NCI-H2029 treated with DMSO at 0.1 percent for 48 hours (cell line): ENCODE results near the gene DOCK2.
"Not testable (repeated sequence)": the region's sequence is repeated elsewhere in the genome, so short reads cannot be mapped to it uniquely, and the experiment has no call there.

ENCODE experiments used
- DNase-seq: peaks from one replicate; lab custom pipeline; 2025; lab: John Stamatoyannopoulos, UW

Gene DOCK2

GRCh38 chr5:170057311-170057710, 420.2 kb downstream of the DOCK2 start:
- DNase-seq, result no peak

GRCh38 chr5:170059221-170059620, 422.1 kb downstream of the DOCK2 start:
- no peak for DNase-seq

- no peak for DNase-seq
These were observed 430.1 kb downstream of the DOCK2 start for GRCh38 chr5:170067152-170067551.

- DNase-seq, result no peak
These were observed 430.6 kb downstream of the DOCK2 start for GRCh38 chr5:170067574-170068170.

- DNase-seq, result no peak
These were observed 432.4 kb downstream of the DOCK2 start for GRCh38 chr5:170069512-170069911.

- DNase-seq, result no peak
These were observed 433.7 kb downstream of the DOCK2 start for GRCh38 chr5:170070556-170071412.

GRCh38 chr5:170071748-170072147, 434.7 kb downstream of the DOCK2 start:
- no peak for DNase-seq

- no peak for DNase-seq
These were observed 438.6 kb downstream of the DOCK2 start for GRCh38 chr5:170075696-170076095.

GRCh38 chr5:170076211-170076610, 439.1 kb downstream of the DOCK2 start:
- no peak for DNase-seq

GRCh38 chr5:170076739-170077138, 439.7 kb downstream of the DOCK2 start:
- DNase-seq, result no peak

GRCh38 chr5:170077526-170077925, 440.5 kb downstream of the DOCK2 start:
- no peak for DNase-seq

- no peak for DNase-seq
These were observed 441.4 kb downstream of the DOCK2 start for GRCh38 chr5:170078458-170078857.

- DNase-seq, result no peak
These were observed 441.9 kb downstream of the DOCK2 start for GRCh38 chr5:170078931-170079330.

GRCh38 chr5:170080217-170080616, 443.1 kb downstream of the DOCK2 start:
- no peak for DNase-seq

GRCh38 chr5:170080786-170081445, 443.8 kb downstream of the DOCK2 start:
- DNase-seq, result no peak

- no peak for DNase-seq
These were observed 444.5 kb downstream of the DOCK2 start for GRCh38 chr5:170081616-170082015.

- no peak for DNase-seq
These were observed 445.6 kb downstream of the DOCK2 start for GRCh38 chr5:170082701-170083100.

- no peak for DNase-seq
These were observed 450.2 kb downstream of the DOCK2 start for GRCh38 chr5:170087168-170087817.

- DNase-seq, result no peak
These were observed 455.5 kb downstream of the DOCK2 start for GRCh38 chr5:170092455-170093101.

GRCh38 chr5:170094329-170094728, 457.3 kb downstream of the DOCK2 start:
- not testable (repeated sequence) for DNase-seq

- no peak for DNase-seq
These were observed 458.6 kb downstream of the DOCK2 start for GRCh38 chr5:170095646-170096045.

- DNase-seq, result no peak
These were observed 460.9 kb downstream of the DOCK2 start for GRCh38 chr5:170097934-170098333.
